DND-41 (cell line): Measurements from ENCODE around the gene WNT11.

Experiments
- ATAC-seq: fragments of 200-7000 bp; cut with Tn5 transposase; 3 replicates; pipeline ENCODE4 v1.9.1; 2021; ENCODE audit warnings: low read depth; ENCODE audit not compliant: insufficient read depth
- DNase-seq: peaks from one replicate; pipeline ENCODE4 v3.0.0-alpha.2; 2020
- H2AFZ ChIP-seq: 2 replicates; pipeline ENCODE4 v1.6.0; 2012; ENCODE audit warnings: low read depth, low read length
- H3K27ac ChIP-seq: 2 replicates; pipeline ENCODE4 v1.5.1; 2012; ENCODE audit warnings: low read length, inconsistent platforms
- H3K27me3 ChIP-seq: fragments of 200-600 bp; sonication (generic); 2 replicates; pipeline ENCODE4 v1.6.0; 2012; ENCODE audit warnings: low read length, mild to moderate bottlenecking, inconsistent platforms; ENCODE audit not compliant: insufficient read depth, poor library complexity
- H3K36me3 ChIP-seq: 2 replicates; pipeline ENCODE4 v1.5.1; 2012; ENCODE audit warnings: low read length, inconsistent platforms; ENCODE audit not compliant: insufficient read depth
- H3K4me1 ChIP-seq: 2 replicates; pipeline ENCODE4 v1.5.1; 2012; ENCODE audit warnings: mild to moderate bottlenecking, low read length; ENCODE audit not compliant: insufficient read depth
- H3K4me2 ChIP-seq: 2 replicates; pipeline ENCODE4 v1.6.0; 2012; ENCODE audit warnings: mild to moderate bottlenecking, moderate library complexity, low read length, inconsistent platforms; ENCODE audit not compliant: insufficient read depth
- H3K4me3 ChIP-seq, 2 experiments: fragments of 200-600 bp in 1 of 2; shearing (Covaris generic) in 1 of 2; 2 replicates each; pipeline ENCODE4 v1.5.1; 2012 to 2016; ENCODE audit warnings: inconsistent platforms in 2 of 2, low read length in 2 of 2, mild to moderate bottlenecking in 2 of 2, low read depth in 1 of 2, moderate library complexity in 1 of 2
- H3K79me2 ChIP-seq: 2 replicates; pipeline ENCODE4 v1.6.0; 2012; ENCODE audit warnings: low read length, inconsistent platforms; ENCODE audit not compliant: insufficient read depth
- H3K9ac ChIP-seq: 2 replicates; pipeline ENCODE4 v1.6.0; 2012; ENCODE audit warnings: low read depth, mild to moderate bottlenecking, inconsistent platforms, low read length, moderate library complexity
- H3K9me3 ChIP-seq: 2 replicates; pipeline ENCODE4 v1.5.1; 2012; ENCODE audit warnings: low read length, moderate library complexity, mild to moderate bottlenecking, inconsistent platforms; ENCODE audit not compliant: insufficient read depth, severe bottlenecking
- H4K20me1 ChIP-seq: 2 replicates; pipeline ENCODE4 v1.6.0; 2012; ENCODE audit warnings: low read length; ENCODE audit not compliant: insufficient read depth
- CTCF ChIP-seq: IDR thresholded peaks from 2 replicates; pipeline ENCODE4 v1.5.1; 2012; ENCODE audit warnings: borderline replicate concordance, low read length, moderate library complexity, mild to moderate bottlenecking; ENCODE audit not compliant: poor library complexity, severe bottlenecking; ENCODE audit errors: extremely low read depth
- EZH2 ChIP-seq: IDR thresholded peaks from 3 replicates; pipeline ENCODE4 v1.6.1; 2012; ENCODE audit warnings: borderline replicate concordance, low read depth, mild to moderate bottlenecking, moderate library complexity, low read length, inconsistent platforms; ENCODE audit not compliant: severe bottlenecking

The WNT11 gene

DNA sequence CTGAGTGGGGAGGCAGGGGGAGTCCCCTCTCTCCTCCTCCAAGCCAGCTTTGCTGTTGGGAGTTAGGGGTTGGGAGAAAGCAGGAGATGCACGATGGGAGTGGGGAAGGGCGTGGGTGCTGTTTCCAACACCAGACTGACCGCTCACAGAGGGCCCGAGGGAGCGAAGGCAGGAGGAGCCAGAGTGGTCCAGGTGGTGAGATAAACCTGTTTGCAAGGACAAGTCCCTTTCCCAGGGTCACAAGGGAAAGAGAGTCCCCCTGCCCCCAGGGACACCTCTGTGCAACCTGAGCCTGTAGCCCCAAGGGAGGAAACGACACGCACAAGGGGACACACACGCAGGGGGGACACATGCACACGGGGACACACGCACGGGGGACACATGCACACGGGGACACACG lies 42.2 kb downstream of the WNT11 start:
- Histone ChIP-seq H2AFZ (no peak overlapping the region), H3K4me2 (no peak overlapping the region), H4K20me1 (no peaks in the 10 kb centered on the region; the same call in 1 of the 2 replicates), H3K27me3 (peaks cover 5% of the 10 kb centered on the region), H3K9ac (no peak overlapping the region), H3K36me3 (no peaks in the 10 kb centered on the region), H3K9me3 (no peaks in the 10 kb centered on the region), H3K4me3 (no peak overlapping the region), H3K4me1 (no peaks in the 10 kb centered on the region), H3K27ac (no peak overlapping the region), H3K79me2 (no peaks in the 10 kb centered on the region)
- DNase-seq (no peak), ATAC-seq (no peak)
- TF ChIP-seq CTCF, result no peak
- TF ChIP-seq EZH2, result no peak

DNA sequence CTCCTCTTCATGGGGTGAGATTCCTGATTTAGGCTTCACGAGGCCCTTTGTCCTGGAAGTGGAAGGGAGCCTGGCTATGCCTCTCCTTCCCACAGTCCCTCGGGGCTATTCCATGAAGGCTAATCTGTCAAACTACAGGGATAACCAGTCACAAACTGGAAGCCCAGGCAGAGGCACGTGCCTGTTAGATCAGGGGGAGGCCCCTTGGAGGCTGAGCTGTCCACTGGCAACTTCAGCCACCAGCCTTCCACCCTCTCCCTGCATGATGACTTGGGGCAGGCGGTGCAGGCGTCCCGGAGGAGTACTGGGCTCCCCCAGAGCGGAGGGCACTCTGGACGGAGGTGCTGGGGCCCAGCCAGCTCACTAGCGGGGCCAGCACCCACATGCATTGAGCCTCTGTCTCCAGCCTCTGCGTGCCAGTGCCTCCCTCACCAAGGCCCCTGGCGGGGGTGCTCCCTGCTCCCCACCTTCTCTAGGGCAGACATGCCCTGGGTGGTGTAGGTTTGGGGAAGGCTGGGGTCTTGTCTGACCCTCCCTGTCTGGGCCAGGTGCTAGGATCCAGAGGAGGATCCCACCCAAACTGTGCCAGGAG lies 42.9 kb downstream of the WNT11 start:
- H3K36me3 ChIP-seq, result no peaks in the 10 kb centered on the region
- no peak for DNase-seq
- H3K9me3 ChIP-seq, result no peaks in the 10 kb centered on the region
- ATAC-seq, result no peak
- H3K9ac ChIP-seq, result no peak overlapping the region
- no peak overlapping the region for H2AFZ ChIP-seq
- H3K4me1 ChIP-seq, result no peaks in the 10 kb centered on the region
- H3K27ac ChIP-seq, result no peak overlapping the region
- H3K4me2 ChIP-seq, result no peak overlapping the region
- H3K79me2 ChIP-seq, result no peaks in the 10 kb centered on the region
- H3K27me3 ChIP-seq, result peaks cover 5% of the 10 kb centered on the region
- TF ChIP-seq CTCF, result no peak
- TF ChIP-seq EZH2, result no peak
- no peak overlapping the region for H3K4me3 ChIP-seq
- H4K20me1 ChIP-seq, result no peaks in the 10 kb centered on the region; the same call in 1 of the 2 replicates

DNA sequence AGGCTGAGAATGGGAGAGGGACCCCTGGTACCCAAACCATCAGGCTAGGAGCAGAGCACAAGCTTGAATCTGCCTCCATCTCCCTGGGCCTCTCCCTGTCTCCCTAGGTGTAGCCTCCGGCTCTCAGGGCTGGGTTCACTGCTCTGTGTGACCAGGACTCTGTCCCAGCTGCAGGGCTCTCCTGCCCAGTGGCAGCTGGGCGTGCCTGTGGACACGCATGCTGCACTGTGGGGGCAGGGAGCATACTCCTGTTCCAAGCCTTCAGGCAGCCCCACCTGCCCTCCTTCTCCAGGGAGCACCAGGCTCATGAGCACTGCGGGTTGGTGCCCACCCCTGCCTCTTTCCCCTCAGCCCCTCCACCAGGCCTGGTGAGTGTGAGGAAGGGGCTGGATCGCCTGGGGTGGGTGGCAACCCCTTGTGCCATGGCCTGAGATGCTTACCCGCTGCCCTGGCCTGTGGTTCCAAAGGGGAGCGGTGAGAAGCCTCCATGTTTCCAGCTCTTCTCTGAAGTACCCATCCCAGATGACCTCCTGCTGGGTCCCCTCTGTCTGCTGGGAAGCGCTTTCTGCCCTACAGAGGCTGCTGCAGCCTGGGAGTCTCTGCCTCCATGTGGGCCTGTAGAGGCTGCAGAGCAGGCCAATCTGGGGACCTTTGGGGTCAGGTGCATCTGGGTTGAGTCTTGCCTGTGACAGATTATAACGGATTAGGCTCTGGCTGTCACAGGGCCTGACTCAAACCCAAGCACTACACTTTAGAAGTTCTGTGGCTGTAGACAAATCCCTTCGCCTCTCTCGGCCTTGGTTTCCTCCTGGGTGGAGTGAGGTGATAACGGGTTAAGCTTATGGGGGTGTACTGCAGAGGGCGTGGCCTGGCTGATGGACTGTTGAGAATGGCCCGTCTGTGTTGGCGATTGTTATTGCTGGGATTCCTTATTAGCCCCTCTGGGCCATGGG lies 43.7 kb downstream of the WNT11 start:
- Histone ChIP-seq H2AFZ (no peak overlapping the region), H3K79me2 (no peaks in the 10 kb centered on the region), H4K20me1 (no peaks in the 10 kb centered on the region; the same call in 1 of the 2 replicates), H3K9me3 (no peaks in the 10 kb centered on the region), H3K4me2 (no peak overlapping the region), H3K27me3 (peaks cover 5% of the 10 kb centered on the region), H3K36me3 (no peaks in the 10 kb centered on the region), H3K27ac (no peak overlapping the region), H3K4me1 (no peaks in the 10 kb centered on the region), H3K4me3 (no peak overlapping the region), H3K9ac (no peak overlapping the region)
- DNase-seq (no peak), ATAC-seq (no peak)
- no peak for TF ChIP-seq EZH2
- TF ChIP-seq CTCF, result no peak
